ENCODE data around the gene APH1B. TPM values are rescaled to one million over a fixed set of nuclear protein-coding genes. Genes with fewer than 3 reads are reported as not detected.

The APH1B gene
- total and polyA plus RNA-seq, 7 donors: 1.8 to 11.0 (median 7.9) TPM

DNA sequence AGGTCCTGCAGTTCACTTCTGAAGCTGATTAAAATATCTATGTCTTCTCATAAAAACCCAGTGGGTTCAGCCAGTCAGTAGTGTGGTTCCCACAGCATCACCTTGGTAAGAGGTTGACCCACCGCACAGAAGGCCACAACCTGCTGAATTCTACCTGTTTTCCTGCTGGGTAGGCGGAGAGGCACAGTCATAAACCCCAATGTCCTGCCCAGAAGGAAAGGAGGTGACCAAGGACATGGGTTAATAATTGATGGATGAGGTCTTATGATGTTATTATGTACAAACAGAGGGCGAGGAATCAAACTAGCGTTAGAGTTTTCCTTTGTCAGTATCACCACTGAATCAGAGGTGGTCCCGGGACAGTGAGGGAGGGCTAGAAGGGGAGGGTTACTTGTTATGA is 76.5 kb downstream of the APH1B start:
- Histone ChIP-seq H3K36me3 (no peaks in the 10 kb centered on the region), H3K4me1 (peaks cover 0 to 1% (median under 1%) of the 10 kb centered on the region in 4 donors), H3K9me3 (no peaks in the 10 kb centered on the region), H3K27ac (no peak overlapping the region), H3K4me3 (no peak overlapping the region), H3K27me3 (no peaks in the 10 kb centered on the region)
- intact Hi-C loops (cut with DNase I): no loop called here
- peak; percentile 15 for DNase-seq
- TF ChIP-seq EP300 (IDR thresholded peaks at IDR 0.05): no peak
- TF ChIP-seq POLR2A (IDR thresholded peaks at IDR 0.05): no peak
- TF ChIP-seq, protein P1, sequence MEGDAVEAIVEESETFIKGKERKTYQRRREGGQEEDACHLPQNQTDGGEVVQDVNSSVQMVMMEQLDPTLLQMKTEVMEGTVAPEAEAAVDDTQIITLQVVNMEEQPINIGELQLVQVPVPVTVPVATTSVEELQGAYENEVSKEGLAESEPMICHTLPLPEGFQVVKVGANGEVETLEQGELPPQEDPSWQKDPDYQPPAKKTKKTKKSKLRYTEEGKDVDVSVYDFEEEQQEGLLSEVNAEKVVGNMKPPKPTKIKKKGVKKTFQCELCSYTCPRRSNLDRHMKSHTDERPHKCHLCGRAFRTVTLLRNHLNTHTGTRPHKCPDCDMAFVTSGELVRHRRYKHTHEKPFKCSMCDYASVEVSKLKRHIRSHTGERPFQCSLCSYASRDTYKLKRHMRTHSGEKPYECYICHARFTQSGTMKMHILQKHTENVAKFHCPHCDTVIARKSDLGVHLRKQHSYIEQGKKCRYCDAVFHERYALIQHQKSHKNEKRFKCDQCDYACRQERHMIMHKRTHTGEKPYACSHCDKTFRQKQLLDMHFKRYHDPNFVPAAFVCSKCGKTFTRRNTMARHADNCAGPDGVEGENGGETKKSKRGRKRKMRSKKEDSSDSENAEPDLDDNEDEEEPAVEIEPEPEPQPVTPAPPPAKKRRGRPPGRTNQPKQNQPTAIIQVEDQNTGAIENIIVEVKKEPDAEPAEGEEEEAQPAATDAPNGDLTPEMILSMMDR (IDR thresholded peaks at IDR 0.05): no peak
- no peak for TF ChIP-seq POLR2AphosphoS5 (IDR thresholded peaks at IDR 0.05)
- 16 to 66% methylated on average over 5 of the region's 5 CpGs for WGBS, 2 donors

DNA sequence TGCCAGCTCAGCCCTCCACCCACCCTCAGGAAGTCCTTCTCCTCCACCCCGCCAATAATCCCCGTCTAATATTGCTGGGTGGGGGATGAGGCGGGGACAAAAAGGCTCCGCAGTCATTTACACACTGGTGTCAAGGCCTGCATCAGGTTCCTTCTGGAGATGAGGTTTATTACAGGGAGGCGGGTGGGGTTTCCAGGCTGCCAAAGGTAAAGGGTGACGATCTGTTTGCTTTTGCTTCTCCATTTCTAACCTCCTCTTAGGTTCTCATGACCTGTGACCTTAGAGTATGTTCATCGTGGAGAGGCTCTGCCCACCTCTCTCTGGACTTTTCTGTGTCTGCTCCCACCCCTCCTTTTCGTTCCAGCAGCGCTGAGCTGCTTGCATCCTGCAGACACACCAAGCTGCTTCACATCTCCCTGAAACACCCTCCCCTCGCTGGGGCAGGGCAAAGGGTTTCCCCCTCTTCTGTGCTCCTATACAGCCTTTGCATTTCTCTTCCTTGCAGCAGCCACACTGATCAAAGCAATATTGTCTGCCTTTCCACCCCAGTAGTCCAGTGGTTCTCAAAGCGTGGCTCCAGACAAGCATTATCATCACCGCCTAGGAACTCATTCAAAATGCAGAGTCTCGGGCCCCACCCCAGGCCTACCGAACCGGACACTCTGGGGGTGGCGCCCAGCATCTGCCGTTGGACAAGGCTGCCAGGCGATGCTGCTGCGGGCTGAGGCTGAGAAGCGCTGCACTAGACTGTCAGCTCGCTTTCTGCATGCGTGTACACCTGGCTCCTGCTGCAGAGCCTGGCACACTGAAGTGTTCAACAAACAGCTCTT is 77.6 kb downstream of the APH1B start:
- 13 to 64% methylated on average over 22 of the region's 22 CpGs for WGBS, 2 donors
- intact Hi-C loops (cut with DNase I): no loop called here
- Histone ChIP-seq H3K4me1 (no peaks in the 10 kb centered on the region), H3K9me3 (no peaks in the 10 kb centered on the region), H3K36me3 (no peaks in the 10 kb centered on the region), H3K27ac (no peak overlapping the region), H3K27me3 (no peaks in the 10 kb centered on the region), H3K4me3 (no peak overlapping the region)
- TF ChIP-seq POLR2A (IDR thresholded peaks at IDR 0.05) (no peak), EP300 (IDR thresholded peaks at IDR 0.05) (no peak), POLR2AphosphoS5 (IDR thresholded peaks at IDR 0.05) (no peak)
- TF ChIP-seq, protein P1 (IDR thresholded peaks at IDR 0.05): no peak
- peak; percentile 38 for DNase-seq

DNA sequence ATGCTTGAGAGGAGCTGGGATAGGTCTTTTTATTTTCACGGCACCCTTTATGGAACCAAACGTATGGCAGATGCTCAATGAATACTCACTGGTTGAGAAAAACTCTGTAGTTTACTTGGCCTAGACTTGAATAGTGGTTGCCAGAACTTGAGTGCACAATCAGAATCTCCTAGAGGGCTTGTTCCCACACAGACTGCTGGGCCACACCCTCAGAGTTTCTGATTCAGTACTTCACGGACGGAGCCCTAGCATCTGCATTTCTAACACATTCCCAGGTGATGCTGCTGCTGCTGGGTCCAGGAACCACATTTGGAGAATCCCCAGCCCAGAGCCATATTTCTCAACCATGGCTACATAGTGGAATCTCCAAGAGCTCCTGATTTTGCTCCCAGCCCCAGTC is 79.7 kb downstream of the APH1B start:
- Histone ChIP-seq H3K27me3 (no peaks in the 10 kb centered on the region), H3K9me3 (no peaks in the 10 kb centered on the region), H3K27ac (no peak overlapping the region), H3K4me3 (no peak overlapping the region), H3K36me3 (no peaks in the 10 kb centered on the region), H3K4me1 (no peaks in the 10 kb centered on the region)
- 12 to 54% methylated on average over 4 of the region's 4 CpGs for WGBS, 2 donors
- peak; percentile 41 for DNase-seq
- intact Hi-C loops (cut with DNase I): no loop called here
- TF ChIP-seq EP300 (IDR thresholded peaks at IDR 0.05) (no peak), POLR2A (IDR thresholded peaks at IDR 0.05) (no peak), POLR2AphosphoS5 (IDR thresholded peaks at IDR 0.05) (no peak)
- TF ChIP-seq, protein P1 (IDR thresholded peaks at IDR 0.05): no peak

DNA sequence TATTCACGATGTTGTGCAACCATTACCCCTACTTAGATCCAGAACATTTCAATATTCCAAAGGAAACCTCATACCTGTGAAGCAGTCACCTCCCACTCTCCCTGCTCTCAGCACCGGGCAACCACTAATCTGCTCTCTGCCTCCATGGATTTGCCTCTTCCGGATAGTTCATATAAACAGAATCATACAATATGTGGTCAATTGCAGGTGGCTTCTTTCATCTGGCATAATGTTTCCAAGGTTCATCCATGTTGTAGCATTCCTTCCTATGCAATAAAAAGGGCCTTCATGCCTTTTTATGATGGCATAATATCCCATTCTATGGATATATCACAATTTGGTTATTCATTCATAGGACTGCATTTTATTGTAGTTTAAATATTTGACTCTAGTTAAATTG is 80.3 kb downstream of the APH1B start:
- peak; percentile 7 for DNase-seq
- intact Hi-C loops (cut with DNase I): no loop called here

More for the DNA sequence above, 80.3 kb downstream of the APH1B start:
- Histone ChIP-seq H3K9me3 (no peaks in the 10 kb centered on the region), H3K4me1 (no peaks in the 10 kb centered on the region), H3K36me3 (no peaks in the 10 kb centered on the region), H3K27me3 (no peaks in the 10 kb centered on the region), H3K4me3 (no peak overlapping the region), H3K27ac (no peak overlapping the region)
- WGBS, 2 donors: 13 to 70% methylated on average over 3 of the region's 3 CpGs
- no peak for TF ChIP-seq POLR2AphosphoS5 (IDR thresholded peaks at IDR 0.05)
- TF ChIP-seq POLR2A (IDR thresholded peaks at IDR 0.05): no peak
- TF ChIP-seq, protein P1 (IDR thresholded peaks at IDR 0.05): no peak
- no peak for TF ChIP-seq EP300 (IDR thresholded peaks at IDR 0.05)

All from sigmoid colon (tissue), 7 donors.